Nephron (organoid): ENCODE data around the gene SEPTIN6.

ENCODE experiments used
- H3K27ac Mint-ChIP-seq, 3 experiments: 2 replicates each; pipeline ENCODE4 v1.8.0; 2020; ENCODE audit warnings: mixed read lengths in 3 of 3, mild to moderate bottlenecking in 2 of 3, moderate library complexity in 1 of 3
- H3K27me3 Mint-ChIP-seq: 2 replicates; pipeline ENCODE4 v1.8.0; 2021; ENCODE audit warnings: low read depth, mild to moderate bottlenecking, moderate library complexity, mixed read lengths
- H3K36me3 Mint-ChIP-seq: 2 replicates; pipeline ENCODE4 v1.8.0; 2020; ENCODE audit warnings: low read depth, mixed read lengths
- H3K4me1 Mint-ChIP-seq: 2 replicates; pipeline ENCODE4 v1.8.0; 2020; ENCODE audit warnings: mixed read lengths
- H3K4me3 Mint-ChIP-seq, 3 experiments: 2 replicates each; pipeline ENCODE4 v1.8.0; 2020; ENCODE audit warnings: mild to moderate bottlenecking in 3 of 3, mixed read lengths in 3 of 3, moderate library complexity in 2 of 3
- H3K9me3 Mint-ChIP-seq: 2 replicates; pipeline ENCODE4 v1.8.0; 2020; ENCODE audit warnings: mixed read lengths
- CTCF ChIP-seq, 3 experiments: fragments of 200-600 bp; sonication (generic); IDR thresholded peaks; one replicate each; pipeline ENCODE4 v1.5.0; 2021; ENCODE audit warnings: antibody characterized with exemption in 3 of 3; ENCODE audit not compliant: unreplicated experiment in 3 of 3

Gene SEPTIN6

DNA sequence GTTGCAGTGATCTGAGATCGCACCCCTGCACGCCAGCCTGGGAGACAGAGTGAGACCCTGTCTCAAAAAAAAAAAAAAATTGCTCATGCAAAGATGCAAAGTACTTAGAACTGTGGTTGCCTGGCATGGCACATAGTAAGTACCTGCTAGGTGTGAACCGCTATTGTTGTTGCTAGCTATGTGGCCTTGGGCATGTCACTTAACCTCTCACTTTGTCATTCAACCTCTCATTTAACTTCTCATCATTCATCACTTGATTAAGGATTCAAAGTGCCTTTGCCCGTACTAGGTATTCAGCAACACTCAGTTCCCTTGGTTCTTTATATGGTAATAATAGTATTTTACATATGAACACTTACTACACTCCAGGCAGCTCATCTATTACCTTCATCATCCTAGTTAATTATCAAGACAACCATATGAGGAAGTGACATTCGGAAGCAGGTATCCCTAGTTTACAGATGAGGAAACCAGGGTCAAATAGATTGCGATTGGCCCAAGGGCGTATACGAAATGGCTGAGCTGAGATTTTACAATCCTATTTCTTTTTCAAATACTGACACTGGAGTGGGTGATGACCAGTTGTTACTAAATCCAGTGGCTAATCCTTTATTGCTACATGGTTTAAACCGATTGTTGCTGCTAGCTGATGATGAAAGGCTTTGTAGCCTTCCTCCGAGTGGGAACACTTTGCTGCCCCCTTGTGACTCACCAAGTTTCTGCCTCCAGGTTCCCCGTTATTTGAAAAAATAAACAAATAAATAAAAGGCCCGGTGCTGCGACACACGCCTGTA lies 36.6 kb upstream of the SEPTIN6 start:
- Mint-ChIP-seq H3K27me3 (no peaks in the 10 kb centered on the region), H3K9me3 (peaks cover 15% of the 10 kb centered on the region), H3K36me3 (no peaks in the 10 kb centered on the region), H3K27ac (no peak overlapping the region), H3K4me3 (no peak overlapping the region), H3K4me1 (no peaks in the 10 kb centered on the region)
- TF ChIP-seq CTCF (IDR thresholded peaks at IDR 0.05; ENCODE audit: unreplicated experiment in 3 of 3) = peak; percentile 41 to 53 (median 49)

DNA sequence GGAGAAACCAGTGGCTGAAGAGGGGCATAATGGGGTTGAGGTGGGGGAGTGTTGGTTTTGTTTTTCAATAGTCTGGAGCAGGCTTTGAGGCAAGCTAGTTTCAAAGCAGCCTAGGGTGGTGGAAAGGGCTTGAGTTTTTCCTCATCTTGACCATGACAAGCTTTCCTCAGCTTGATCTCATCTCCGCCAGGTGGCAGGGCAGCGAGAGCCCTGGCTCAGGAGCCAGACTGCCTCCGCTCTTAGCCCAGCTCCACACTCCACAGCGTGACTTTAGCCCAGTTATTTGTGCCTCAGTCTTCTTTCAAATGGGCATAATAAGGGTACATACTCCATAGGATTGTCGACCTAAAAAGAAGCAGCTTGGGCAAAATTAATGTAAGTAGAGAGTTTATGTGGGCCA lies 35.5 kb upstream of the SEPTIN6 start:
- H3K36me3 Mint-ChIP-seq = no peaks in the 10 kb centered on the region
- no peak for TF ChIP-seq CTCF (IDR thresholded peaks at IDR 0.05; ENCODE audit: unreplicated experiment in 3 of 3)
- no peaks in the 10 kb centered on the region for H3K4me1 Mint-ChIP-seq
- H3K27me3 Mint-ChIP-seq = no peaks in the 10 kb centered on the region
- H3K9me3 Mint-ChIP-seq = peaks cover 15% of the 10 kb centered on the region
- no peak overlapping the region for H3K4me3 Mint-ChIP-seq
- H3K27ac Mint-ChIP-seq = no peak overlapping the region

GRCh38 chrX:119726900-119727555 lies 34.1 kb upstream of the SEPTIN6 start:
- no peaks in the 10 kb centered on the region for H3K36me3 Mint-ChIP-seq
- H3K9me3 Mint-ChIP-seq = peaks cover 21% of the 10 kb centered on the region
- no peaks in the 10 kb centered on the region for H3K4me1 Mint-ChIP-seq
- H3K27me3 Mint-ChIP-seq = no peaks in the 10 kb centered on the region
- H3K4me3 Mint-ChIP-seq = no peak overlapping the region
- no peak for TF ChIP-seq CTCF (IDR thresholded peaks at IDR 0.05; ENCODE audit: unreplicated experiment in 3 of 3)
- H3K27ac Mint-ChIP-seq = no peak overlapping the region

- Mint-ChIP-seq H3K36me3 (no peaks in the 10 kb centered on the region), H3K27ac (no peak overlapping the region), H3K4me3 (no peak overlapping the region), H3K4me1 (no peaks in the 10 kb centered on the region), H3K27me3 (no peaks in the 10 kb centered on the region), H3K9me3 (peaks cover 12% of the 10 kb centered on the region)
- no peak for TF ChIP-seq CTCF (IDR thresholded peaks at IDR 0.05; ENCODE audit: unreplicated experiment in 3 of 3)
Measured at GRCh38 chrX:119721926-119722325, 29.0 kb upstream of the SEPTIN6 start.

GRCh38 chrX:119721487-119721886 lies 28.5 kb upstream of the SEPTIN6 start:
- TF ChIP-seq CTCF (IDR thresholded peaks at IDR 0.05; ENCODE audit: unreplicated experiment in 3 of 3) = no peak
- no peak overlapping the region for H3K4me3 Mint-ChIP-seq
- H3K27ac Mint-ChIP-seq = no peak overlapping the region
- H3K36me3 Mint-ChIP-seq = no peaks in the 10 kb centered on the region
- H3K9me3 Mint-ChIP-seq = peaks cover 12% of the 10 kb centered on the region
- H3K27me3 Mint-ChIP-seq = no peaks in the 10 kb centered on the region
- no peaks in the 10 kb centered on the region for H3K4me1 Mint-ChIP-seq
